RWPE2 (cell line): Measurements from ENCODE around the gene LIMS2.

ENCODE experiments used
- ATAC-seq: fragments of 200-7000 bp; cut with Tn5 transposase; 3 replicates; pipeline ENCODE4 v1.9.1; 2021; ENCODE audit warnings: low read depth
- DNase-seq: peaks from one replicate; pipeline ENCODE4 v3.0.0-alpha.2; 2020; ENCODE audit warnings: low spot score
- H3K27ac ChIP-seq: fragments of 450-650 bp; 2 replicates; pipeline ENCODE4 v1.5.1; 2017; ENCODE audit warnings: mild to moderate bottlenecking; ENCODE audit not compliant: poor library complexity, severe bottlenecking
- H3K27me3 ChIP-seq: fragments of 250-450 bp; sonication (Bioruptor Pico); 2 replicates; pipeline ENCODE4 v1.5.1; 2021; ENCODE audit warnings: mild to moderate bottlenecking, moderate library complexity; ENCODE audit not compliant: insufficient read depth, poor library complexity, severe bottlenecking
- H3K36me3 ChIP-seq: fragments of 250-450 bp; sonication (Bioruptor Pico); 2 replicates; pipeline ENCODE4 v1.5.1; 2020; ENCODE audit warnings: low read depth, mild to moderate bottlenecking, moderate library complexity
- H3K4me1 ChIP-seq: fragments of 250-450 bp; sonication (Bioruptor Pico); 2 replicates; pipeline ENCODE4 v1.5.1; 2021; ENCODE audit warnings: mild to moderate bottlenecking, moderate library complexity; ENCODE audit not compliant: insufficient read depth, poor library complexity, severe bottlenecking
- H3K4me3 ChIP-seq: fragments of 250-450 bp; sonication (Bioruptor Pico); 2 replicates; pipeline ENCODE4 v1.5.1; 2021; ENCODE audit warnings: mild to moderate bottlenecking, moderate library complexity; ENCODE audit not compliant: severe bottlenecking
- H3K9me3 ChIP-seq: fragments of 250-450 bp; sonication (Bioruptor Pico); 2 replicates; pipeline ENCODE4 v1.5.1; 2021; ENCODE audit warnings: mild to moderate bottlenecking, moderate library complexity; ENCODE audit not compliant: severe bottlenecking
- TF ChIP-seq, protein P1 (sequence below): fragments of 450-650 bp; IDR thresholded peaks from one replicate; pipeline ENCODE4 v1.5.1; 2017; ENCODE audit warnings: mild to moderate bottlenecking, moderate library complexity; ENCODE audit not compliant: poor library complexity, severe bottlenecking

Gene LIMS2

DNA sequence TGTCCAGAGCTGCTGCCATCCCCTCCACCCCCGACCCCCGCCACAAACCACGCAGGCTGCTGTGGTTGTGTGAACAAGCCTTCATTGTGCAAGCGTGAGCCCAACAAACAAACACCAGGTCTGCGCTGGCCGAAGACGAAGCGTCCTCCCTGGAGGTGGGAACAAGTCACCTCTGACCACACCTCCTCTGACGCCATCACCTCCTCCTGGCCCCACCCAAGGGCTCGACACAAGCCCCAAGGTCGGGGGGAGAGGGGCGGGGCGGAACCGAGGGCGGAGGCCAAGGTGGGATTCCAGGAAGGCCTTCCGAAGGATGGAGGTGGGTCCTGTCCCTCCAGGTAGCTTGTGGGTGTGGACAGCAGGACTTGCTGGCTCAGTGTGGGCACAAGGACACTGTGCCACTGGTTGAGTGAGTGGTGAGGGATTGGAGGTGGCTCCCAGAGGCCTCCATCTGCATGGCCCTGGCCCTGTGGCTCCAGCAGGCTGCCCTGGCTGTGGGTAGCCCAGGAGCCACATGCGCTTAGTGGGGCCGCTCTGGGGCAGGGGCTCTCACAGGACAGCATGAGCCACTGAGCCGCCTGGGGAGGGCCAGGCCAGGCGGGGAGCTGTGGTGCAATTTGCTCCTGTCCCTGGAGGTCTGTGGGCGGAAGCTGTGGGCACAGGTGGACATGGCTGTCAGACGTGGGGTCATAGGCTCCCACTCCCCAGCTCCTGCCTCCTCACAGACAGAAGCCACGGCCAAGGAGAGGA, 36.8 kb downstream of the LIMS2 start:
- TF ChIP-seq, protein P1, sequence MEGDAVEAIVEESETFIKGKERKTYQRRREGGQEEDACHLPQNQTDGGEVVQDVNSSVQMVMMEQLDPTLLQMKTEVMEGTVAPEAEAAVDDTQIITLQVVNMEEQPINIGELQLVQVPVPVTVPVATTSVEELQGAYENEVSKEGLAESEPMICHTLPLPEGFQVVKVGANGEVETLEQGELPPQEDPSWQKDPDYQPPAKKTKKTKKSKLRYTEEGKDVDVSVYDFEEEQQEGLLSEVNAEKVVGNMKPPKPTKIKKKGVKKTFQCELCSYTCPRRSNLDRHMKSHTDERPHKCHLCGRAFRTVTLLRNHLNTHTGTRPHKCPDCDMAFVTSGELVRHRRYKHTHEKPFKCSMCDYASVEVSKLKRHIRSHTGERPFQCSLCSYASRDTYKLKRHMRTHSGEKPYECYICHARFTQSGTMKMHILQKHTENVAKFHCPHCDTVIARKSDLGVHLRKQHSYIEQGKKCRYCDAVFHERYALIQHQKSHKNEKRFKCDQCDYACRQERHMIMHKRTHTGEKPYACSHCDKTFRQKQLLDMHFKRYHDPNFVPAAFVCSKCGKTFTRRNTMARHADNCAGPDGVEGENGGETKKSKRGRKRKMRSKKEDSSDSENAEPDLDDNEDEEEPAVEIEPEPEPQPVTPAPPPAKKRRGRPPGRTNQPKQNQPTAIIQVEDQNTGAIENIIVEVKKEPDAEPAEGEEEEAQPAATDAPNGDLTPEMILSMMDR: no peak
- ATAC-seq (no peak), DNase-seq (no peak)
- H3K4me3 ChIP-seq: no peak overlapping the region
- H3K27ac ChIP-seq: peak overlapping the region; percentile 75
- no peaks in the 10 kb centered on the region for H3K9me3 ChIP-seq
- no peaks in the 10 kb centered on the region for H3K36me3 ChIP-seq
- peaks cover 12% of the 10 kb centered on the region for H3K4me1 ChIP-seq
- no peaks in the 10 kb centered on the region for H3K27me3 ChIP-seq

DNA sequence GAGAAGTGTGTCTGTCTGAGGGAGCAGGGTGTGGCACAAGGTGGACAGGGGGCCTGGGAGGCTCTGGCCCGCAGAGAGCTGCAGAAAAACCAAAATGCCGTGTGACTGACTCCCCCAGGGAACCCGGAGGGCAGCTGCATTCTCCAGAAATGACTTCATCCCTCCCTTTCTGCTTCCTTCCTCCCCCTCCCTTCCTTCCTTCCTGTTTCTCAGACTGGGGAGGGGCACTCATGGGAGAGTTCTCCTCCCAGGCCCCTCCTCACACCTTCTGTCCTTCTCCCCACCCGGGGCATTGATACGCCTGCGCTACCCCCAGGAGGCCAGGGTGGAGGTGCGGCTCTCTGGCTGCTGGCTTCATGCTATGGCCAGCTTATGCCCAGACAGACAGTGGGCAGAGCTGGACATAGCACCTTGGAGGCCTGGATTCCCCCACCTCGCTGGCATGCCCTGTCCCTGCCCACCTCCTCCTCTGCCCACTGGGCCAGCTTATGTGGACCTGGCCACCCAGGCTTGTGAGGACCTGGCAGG, 37.5 kb downstream of the LIMS2 start:
- TF ChIP-seq, protein P1: no peak
- ATAC-seq (peak; percentile 74), DNase-seq (no peak)
- H3K27me3 ChIP-seq: no peaks in the 10 kb centered on the region
- H3K27ac ChIP-seq: peak overlapping the region; percentile 75
- no peaks in the 10 kb centered on the region for H3K36me3 ChIP-seq
- H3K4me3 ChIP-seq: no peak overlapping the region
- no peaks in the 10 kb centered on the region for H3K9me3 ChIP-seq
- H3K4me1 ChIP-seq: peaks cover 12% of the 10 kb centered on the region

DNA sequence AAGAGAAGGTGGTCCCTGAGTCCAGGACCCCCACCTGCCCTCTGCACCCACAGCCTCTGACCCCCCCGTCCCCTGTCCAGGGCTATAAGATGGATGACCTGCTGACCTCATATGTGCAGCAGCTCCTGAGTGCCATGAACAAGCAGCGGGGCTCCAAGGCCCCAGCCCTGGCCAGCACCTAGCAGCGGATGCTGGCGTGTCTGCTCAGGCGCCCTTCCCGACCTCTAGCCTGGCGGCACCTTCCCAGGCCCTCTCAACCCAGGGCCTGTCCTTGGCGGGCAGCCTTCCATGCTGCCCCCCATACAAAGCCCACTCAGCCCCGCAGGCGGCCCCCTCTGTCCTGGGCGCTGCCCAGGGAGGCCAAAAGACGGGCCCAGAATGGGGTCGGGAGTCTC, 38.1 kb downstream of the LIMS2 start:
- Histone ChIP-seq H3K4me1 (peaks cover 12% of the 10 kb centered on the region), H3K36me3 (no peaks in the 10 kb centered on the region), H3K27ac (peak overlapping the region; percentile 75), H3K27me3 (no peaks in the 10 kb centered on the region), H3K4me3 (no peak overlapping the region), H3K9me3 (no peaks in the 10 kb centered on the region)
- no peak for DNase-seq
- no peak for ATAC-seq
- TF ChIP-seq, protein P1: no peak

DNA sequence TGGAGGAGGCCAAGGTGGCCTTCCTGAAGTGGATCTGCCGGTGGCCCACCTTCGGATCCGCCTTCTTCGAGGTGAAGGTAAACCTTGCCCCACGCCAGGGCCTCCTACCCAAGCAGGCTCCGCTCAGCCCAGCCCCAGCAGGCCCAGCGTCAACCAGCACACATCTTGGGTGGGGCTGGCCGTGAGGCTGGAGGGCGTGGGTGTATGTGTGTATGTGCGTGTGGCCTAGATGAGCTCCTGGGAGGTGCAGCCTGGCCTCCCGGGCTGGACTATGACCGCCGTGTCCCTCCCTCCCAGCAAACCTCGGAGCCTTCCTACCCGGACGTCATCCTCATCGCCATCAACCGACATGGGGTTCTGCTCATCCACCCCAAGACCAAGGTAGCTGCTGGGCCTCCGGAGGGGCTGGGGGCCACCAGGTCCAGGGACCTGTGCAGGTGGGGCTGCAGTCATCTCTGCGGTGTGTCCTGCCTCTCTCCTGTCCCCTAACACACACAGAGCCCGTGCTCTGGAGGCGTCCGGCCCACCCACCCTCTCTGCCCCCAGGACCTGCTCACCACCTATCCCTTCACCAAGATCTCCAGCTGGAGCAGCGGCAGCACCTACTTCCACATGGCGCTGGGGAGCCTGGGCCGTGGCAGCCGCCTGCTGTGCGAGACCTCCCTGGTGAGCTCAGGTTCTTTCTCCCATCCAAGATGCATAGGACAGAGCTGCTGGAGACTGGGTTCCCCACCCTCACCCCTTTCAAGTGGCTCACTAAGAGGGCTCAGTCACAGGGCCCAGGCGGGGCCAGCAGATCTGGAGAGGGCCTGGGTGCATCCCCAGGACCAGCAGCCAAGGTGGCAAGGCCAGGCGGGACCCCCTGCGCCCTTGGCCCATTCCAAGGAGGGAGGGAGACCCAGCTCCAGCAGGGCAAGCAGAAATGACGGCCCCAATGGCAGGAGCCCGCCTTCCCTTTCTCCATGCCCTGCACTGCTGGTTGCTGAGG, 38.8 kb downstream of the LIMS2 start:
- DNase-seq: no peak
- Histone ChIP-seq H3K4me3 (no peak overlapping the region), H3K4me1 (peaks cover 12% of the 10 kb centered on the region)

More for the DNA sequence above, 38.8 kb downstream of the LIMS2 start:
- no peaks in the 10 kb centered on the region for H3K27me3 ChIP-seq
- TF ChIP-seq, protein P1: no peak
- no peaks in the 10 kb centered on the region for H3K36me3 ChIP-seq
- no peaks in the 10 kb centered on the region for H3K9me3 ChIP-seq
- peak overlapping the region; percentile 75 for H3K27ac ChIP-seq
- no peak for ATAC-seq
